Gastrocnemius medialis (tissue), 4 donors: Measurements from ENCODE around the gene DLL4. TPM values are rescaled to one million over a fixed set of nuclear protein-coding genes. Genes with fewer than 3 reads are reported as not detected.
A peak's percentile ranks its signal among the peaks of the same experiment; 100 is the strongest.

Source experiments
- ATAC-seq, 2 donors: fragments of 150-250 bp; one replicate each; pipeline ENCODE4 v1.9.1; 2016
- DNase-seq, 2 donors: peaks; one replicate each; pipeline ENCODE4 v3.0.0-alpha.2; 2019
- H3K27ac ChIP-seq, 4 donors: fragments of 200-600 bp; sonication (generic); 1 replicate in 1 of 4; 2 replicates in 3 of 4; pipeline ENCODE4 v1.5.1; 2016 to 2018; ENCODE audit warnings: mild to moderate bottlenecking in 2 of 4, moderate library complexity in 1 of 4
- H3K27me3 ChIP-seq, 3 donors: fragments of 200-600 bp; sonication (generic) in 2 of 3; 1 replicate in 1 of 3; 2 replicates in 2 of 3; pipeline versions ENCODE4 v1.5.1 to v1.6.0; 2016 to 2019; ENCODE audit warnings: mild to moderate bottlenecking in 1 of 3, moderate library complexity in 1 of 3
- H3K36me3 ChIP-seq, 2 donors: fragments of 200-600 bp; sonication (generic) in 1 of 2; one replicate each; pipeline ENCODE4 v1.5.1; 2017 to 2018
- H3K4me1 ChIP-seq, 2 donors: fragments of 200-600 bp; sonication (generic) in 1 of 2; one replicate each; pipeline ENCODE4 v1.5.1; 2016 to 2017; ENCODE audit warnings: mild to moderate bottlenecking in 2 of 2
- H3K4me3 ChIP-seq, 4 donors: fragments of 200-600 bp; sonication (generic) in 3 of 4; 1 replicate in 1 of 4; 2 replicates in 3 of 4; pipeline ENCODE4 v1.5.1; 2016 to 2019; ENCODE audit warnings: mild to moderate bottlenecking in 2 of 4
- H3K9me3 ChIP-seq, 3 donors: fragments of 200-600 bp; sonication (generic) in 2 of 3; 1 replicate in 1 of 3; 2 replicates in 2 of 3; pipeline ENCODE4 v1.5.1; 2016 to 2019
- CTCF ChIP-seq, 5 experiments: fragments of 450-650 bp in 3 of 5; fragments of 200-600 bp in 2 of 5; sonication (generic) in 2 of 5; IDR thresholded peaks in 4 of 5; conservative IDR thresholded peaks in 1 of 5; 1 replicate in 4 of 5; 2 replicates in 1 of 5; pipeline ENCODE4 v1.5.1; 2016 to 2019; ENCODE audit warnings: antibody characterized with exemption in 5 of 5, mild to moderate bottlenecking in 3 of 5, moderate library complexity in 3 of 5
- POLR2A ChIP-seq, 2 donors: fragments of 450-650 bp; IDR thresholded peaks; one replicate each; pipeline ENCODE4 v1.6.1; 2017; ENCODE audit warnings: antibody characterized with exemption in 2 of 2, mild to moderate bottlenecking in 2 of 2, moderate library complexity in 2 of 2
- in situ Hi-C, 4 donors: fragments of 200-750 bp; cut with MboI; loops; one replicate each; pipeline versions ENCODE4 v1.15.0 to v1.8.0; 2017; ENCODE audit warnings: low sequenced_read_pairs in 4 of 4
- intact Hi-C: fragments of 100-400 bp; cut with DNase I; formaldehyde crosslinking; loops from one replicate; pipeline ENCODE4 v1.15.1; 2023; ENCODE audit warnings: low total_unique reads
- total RNA-seq, 4 donors: library from RNA; depleted of rRNA; stranded (reverse); fragments of >200 nt; gene quantifications; one replicate each; pipeline versions ENCODE4 v1.1.0 to v1.2.3, GENCODE V29; 2016

Gene DLL4
- total RNA-seq, 4 donors from 2014 or later, result 5.9 to 15.7 (median 8.9) TPM

- in situ Hi-C loops (no loop called here), intact Hi-C loops (no loop called here)
- Histone ChIP-seq H3K4me1 (peaks cover 53 to 64% of the 10 kb centered on the region in 2 donors), H3K27ac (peak overlapping the region in 3 of 4 donors; percentile 47 to 74 (median 58)), H3K27me3 (peaks cover 60 to 72% (median 69%) of the 10 kb centered on the region in 3 donors), H3K4me3 (peak overlapping the region; percentile 56 to 76 (median 65)), H3K36me3 (no peaks in the 10 kb centered on the region), H3K9me3 (no peaks in the 10 kb centered on the region)
- TF ChIP-seq CTCF (IDR thresholded peaks at IDR 0.05 in 4 of 5, conservative IDR thresholded peaks at IDR 0.05 in 1 of 5) (no peak), POLR2A (IDR thresholded peaks at IDR 0.05) (no peak)
- DNase-seq, result no peak
- ATAC-seq, result no peak
Measured at GRCh38 chr15:40927873-40928806, 1.0 kb upstream of the DLL4 start.

DNA sequence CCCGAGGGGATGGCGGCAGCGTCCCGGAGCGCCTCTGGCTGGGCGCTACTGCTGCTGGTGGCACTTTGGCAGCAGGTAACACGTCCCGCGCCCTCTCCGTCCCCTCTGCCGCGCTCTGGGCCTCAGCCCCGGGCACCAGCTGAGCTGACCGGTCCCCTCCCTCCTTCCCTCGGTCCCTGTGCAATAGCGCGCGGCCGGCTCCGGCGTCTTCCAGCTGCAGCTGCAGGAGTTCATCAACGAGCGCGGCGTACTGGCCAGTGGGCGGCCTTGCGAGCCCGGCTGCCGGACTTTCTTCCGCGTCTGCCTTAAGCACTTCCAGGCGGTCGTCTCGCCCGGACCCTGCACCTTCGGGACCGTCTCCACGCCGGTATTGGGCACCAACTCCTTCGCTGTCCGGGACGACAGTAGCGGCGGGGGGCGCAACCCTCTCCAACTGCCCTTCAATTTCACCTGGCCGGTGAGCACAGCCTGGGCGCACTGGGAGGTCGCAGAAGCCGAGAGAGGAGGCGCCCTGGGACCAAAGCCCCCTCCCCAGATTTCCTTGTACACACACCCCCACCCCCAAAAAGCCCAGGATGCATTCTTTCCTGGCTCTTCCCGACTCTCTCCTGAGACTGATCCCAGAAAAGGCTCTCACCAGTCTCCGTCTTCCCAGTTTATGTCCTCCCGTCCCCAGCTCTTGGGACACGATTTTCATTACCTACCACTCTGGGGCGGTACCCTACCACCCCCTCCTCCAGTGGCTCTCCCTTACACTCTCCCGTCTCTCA is 705 bp downstream of the DLL4 start:
- no peak for TF ChIP-seq CTCF (IDR thresholded peaks at IDR 0.05 in 4 of 5, conservative IDR thresholded peaks at IDR 0.05 in 1 of 5)
- no peak for TF ChIP-seq POLR2A (IDR thresholded peaks at IDR 0.05)
- Histone ChIP-seq H3K9me3 (no peaks in the 10 kb centered on the region), H3K27me3 (peaks cover 60 to 72% (median 69%) of the 10 kb centered on the region in 3 donors), H3K4me3 (peak overlapping the region; percentile 56 to 76 (median 65)), H3K4me1 (peaks cover 42 to 57% of the 10 kb centered on the region in 2 donors), H3K36me3 (no peaks in the 10 kb centered on the region), H3K27ac (peak overlapping the region; percentile 54 to 76 (median 65))
- in situ Hi-C loops (no loop called here), intact Hi-C loops (no loop called here)
- peak; percentile 34 to 42 for ATAC-seq
- DNase-seq, result no peak

GRCh38 chr15:40930430-40931299 is 1.5 kb downstream of the DLL4 start:
- peaks cover 42 to 56% of the 10 kb centered on the region in 2 donors for H3K4me1 ChIP-seq
- peaks cover 60 to 67% (median 65%) of the 10 kb centered on the region in 3 donors for H3K27me3 ChIP-seq
- in situ Hi-C loops, result no loop called here
- H3K36me3 ChIP-seq, result no peaks in the 10 kb centered on the region
- DNase-seq (no peak), ATAC-seq (peak; percentile 27 to 40)
- peak overlapping the region; percentile 56 to 76 (median 65) for H3K4me3 ChIP-seq
- intact Hi-C loops, result no loop called here
- peak; percentile 29 to 60 (median 56) for TF ChIP-seq CTCF (IDR thresholded peaks at IDR 0.05 in 4 of 5, conservative IDR thresholded peaks at IDR 0.05 in 1 of 5)
- peak in 1 of 2 donors; percentile 22 for TF ChIP-seq POLR2A (IDR thresholded peaks at IDR 0.05)
- no peaks in the 10 kb centered on the region for H3K9me3 ChIP-seq
- peak overlapping the region; percentile 54 to 76 (median 72) for H3K27ac ChIP-seq
